ENCODE data around the gene CDR2L.
"Not testable (repeated sequence)": the region's sequence is repeated elsewhere in the genome, so short reads cannot be mapped to it uniquely, and the experiment has no call there.

CDR2L gene

GRCh38 chr17:75033346-75034235 is 46.2 kb downstream of the CDR2L start:
- H3K9ac ChIP-seq (ENCODE audit: low read depth, low read length): peak overlapping the region; percentile 96
- peak overlapping the region; percentile 63; the same call in 1 of the 2 replicates for H3K27ac ChIP-seq (ENCODE audit: low read depth, low read length)
- 1% methylated on average over 35 of the region's 36 CpGs for WGBS
- H3K4me1 ChIP-seq (ENCODE audit: insufficient read depth, low read length): no peaks in the 10 kb centered on the region; the same call in 1 of the 2 replicates
- H3K9me3 ChIP-seq (ENCODE audit: insufficient read depth, low read depth, low read length): peaks cover 13% of the 10 kb centered on the region
- peak overlapping the region; percentile 90 for H3K4me3 ChIP-seq (ENCODE audit: low read length)
- peaks cover 4% of the 10 kb centered on the region for H3K36me3 ChIP-seq (ENCODE audit: insufficient read depth, low read length)
- no peaks in the 10 kb centered on the region for H3K27me3 ChIP-seq (ENCODE audit: insufficient read depth, low read length)

- peak overlapping the region; percentile 96 for H3K9ac ChIP-seq (ENCODE audit: low read depth, low read length)
- H3K9me3 ChIP-seq (ENCODE audit: insufficient read depth, low read depth, low read length): peaks cover 12% of the 10 kb centered on the region
- peak overlapping the region; percentile 90 for H3K4me3 ChIP-seq (ENCODE audit: low read length)
- H3K27me3 ChIP-seq (ENCODE audit: insufficient read depth, low read length): no peaks in the 10 kb centered on the region
- H3K27ac ChIP-seq (ENCODE audit: low read depth, low read length): peak overlapping the region; percentile 92
- peaks cover 11% of the 10 kb centered on the region for H3K36me3 ChIP-seq (ENCODE audit: insufficient read depth, low read length)
- no peaks in the 10 kb centered on the region; the same call in 1 of the 2 replicates for H3K4me1 ChIP-seq (ENCODE audit: insufficient read depth, low read length)
- under 1% methylated on average over 43 of the region's 43 CpGs for WGBS
Observed at GRCh38 chr17:75034236-75034908, 46.9 kb downstream of the CDR2L start.

GRCh38 chr17:75036643-75037268 is 49.3 kb downstream of the CDR2L start:
- Histone ChIP-seq H3K9ac (ENCODE audit: low read depth, low read length) (no peak overlapping the region), H3K4me3 (ENCODE audit: low read length) (no peak overlapping the region), H3K36me3 (ENCODE audit: insufficient read depth, low read length) (peaks cover 35% of the 10 kb centered on the region), H3K9me3 (ENCODE audit: insufficient read depth, low read depth, low read length) (no peaks in the 10 kb centered on the region), H3K27me3 (ENCODE audit: insufficient read depth, low read length) (no peaks in the 10 kb centered on the region), H3K4me1 (ENCODE audit: insufficient read depth, low read length) (no peaks in the 10 kb centered on the region; the same call in 1 of the 2 replicates), H3K27ac (ENCODE audit: low read depth, low read length) (peak overlapping the region; percentile 28)
- WGBS: 89% methylated on average over 27 of the region's 27 CpGs

- peaks cover 42% of the 10 kb centered on the region for H3K36me3 ChIP-seq (ENCODE audit: insufficient read depth, low read length)
Observed at GRCh38 chr17:75039238-75039637, 51.8 kb downstream of the CDR2L start.

GRCh38 chr17:75041656-75042280 is 54.3 kb downstream of the CDR2L start:
- Histone ChIP-seq H3K9me3 (ENCODE audit: insufficient read depth, low read depth, low read length) (no peaks in the 10 kb centered on the region), H3K9ac (ENCODE audit: low read depth, low read length) (no peak overlapping the region), H3K27me3 (ENCODE audit: insufficient read depth, low read length) (no peaks in the 10 kb centered on the region), H3K36me3 (ENCODE audit: insufficient read depth, low read length) (peaks cover 42% of the 10 kb centered on the region), H3K4me1 (ENCODE audit: insufficient read depth, low read length) (peaks cover 18% of the 10 kb centered on the region), H3K4me3 (ENCODE audit: low read length) (no peak overlapping the region), H3K27ac (ENCODE audit: low read depth, low read length) (peak overlapping the region; percentile 73; the same call in 1 of the 2 replicates)
- 84% methylated on average over 12 of the region's 12 CpGs for WGBS

More at GRCh38 chr17:75039238-75039637, 51.8 kb downstream of the CDR2L start:
- 97% methylated on average over 5 of the region's 5 CpGs for WGBS
- no peak overlapping the region for H3K9ac ChIP-seq (ENCODE audit: low read depth, low read length)
- no peak overlapping the region for H3K27ac ChIP-seq (ENCODE audit: low read depth, low read length)
- no peaks in the 10 kb centered on the region for H3K27me3 ChIP-seq (ENCODE audit: insufficient read depth, low read length)
- H3K9me3 ChIP-seq (ENCODE audit: insufficient read depth, low read depth, low read length): no peaks in the 10 kb centered on the region
- H3K4me3 ChIP-seq (ENCODE audit: low read length): no peak overlapping the region
- H3K4me1 ChIP-seq (ENCODE audit: insufficient read depth, low read length): peaks cover 13% of the 10 kb centered on the region; the same call in 1 of the 2 replicates

- not testable (repeated sequence) for H3K27me3 ChIP-seq (ENCODE audit: insufficient read depth, low read length); H3K4me3 ChIP-seq (ENCODE audit: low read length); H3K9ac ChIP-seq (ENCODE audit: low read depth, low read length); H3K9me3 ChIP-seq (ENCODE audit: insufficient read depth, low read depth, low read length)
- H3K36me3 ChIP-seq (ENCODE audit: insufficient read depth, low read length): peaks cover 38% of the 10 kb centered on the region
- 0 out of 2 replicates have a peak overlapping the region, but pooled peaks have one; percentile 25 for H3K27ac ChIP-seq (ENCODE audit: low read depth, low read length)
- whole genome bisulfite sequencing: 87% methylated on average over 5 of the region's 5 CpGs
- H3K4me1 ChIP-seq (ENCODE audit: insufficient read depth, low read length): peaks cover 22% of the 10 kb centered on the region
Observed at GRCh38 chr17:75043789-75044188, 56.4 kb downstream of the CDR2L start.

- WGBS: 15% methylated on average over 5 of the region's 7 CpGs
- H3K4me1 ChIP-seq (ENCODE audit: insufficient read depth, low read length): peaks cover 22% of the 10 kb centered on the region
- H3K9me3 ChIP-seq (ENCODE audit: insufficient read depth, low read depth, low read length): no peaks in the 10 kb centered on the region
- H3K36me3 ChIP-seq (ENCODE audit: insufficient read depth, low read length): peaks cover 38% of the 10 kb centered on the region
- H3K27me3 ChIP-seq (ENCODE audit: insufficient read depth, low read length): no peaks in the 10 kb centered on the region
- H3K4me3 ChIP-seq (ENCODE audit: low read length): peak overlapping the region; percentile 31
- H3K27ac ChIP-seq (ENCODE audit: low read depth, low read length): peak overlapping the region; percentile 94
- H3K9ac ChIP-seq (ENCODE audit: low read depth, low read length): peak overlapping the region; percentile 11; the same call in 1 of the 2 replicates
Observed at GRCh38 chr17:75044716-75045115, 57.3 kb downstream of the CDR2L start.

- peak overlapping the region; percentile 97 for H3K27ac ChIP-seq (ENCODE audit: low read depth, low read length)
- 1% methylated on average over 25 of the region's 25 CpGs for WGBS
Observed at GRCh38 chr17:75045946-75046406, 58.5 kb downstream of the CDR2L start.

GRCh38 chr17:75046407-75047289 is 59.2 kb downstream of the CDR2L start, which contains the start of the genes ATP5PD and KCTD2:
Gene ATP5PD, minus strand, starts transcription at chr17:75046969. Its CDS starts 4,319 bp downstream, at chr17:75042650.
Gene KCTD2, plus strand, starts transcription at chr17:75047225. Its CDS starts 26 bp downstream, at chr17:75047251.
- peak within 1 kb of the TSS; percentile 97 for H3K4me3 ChIP-seq (ENCODE audit: low read length)
- under 1% methylated on average over 72 of the region's 72 CpGs for WGBS
- peak within 1 kb of the TSS; percentile 97 for H3K27ac ChIP-seq (ENCODE audit: low read depth, low read length)
- peaks cover 22% of the 10 kb centered on the region for H3K4me1 ChIP-seq (ENCODE audit: insufficient read depth, low read length)
- H3K36me3 ChIP-seq (ENCODE audit: insufficient read depth, low read length): peaks cover 34% of the 10 kb centered on the region
- peak within 1 kb of the TSS; percentile 87 for H3K9ac ChIP-seq (ENCODE audit: low read depth, low read length)
- H3K27me3 ChIP-seq (ENCODE audit: insufficient read depth, low read length): no peaks in the 10 kb centered on the region
- no peaks in the 10 kb centered on the region for H3K9me3 ChIP-seq (ENCODE audit: insufficient read depth, low read depth, low read length)

More at GRCh38 chr17:75045946-75046406, 58.5 kb downstream of the CDR2L start:
- Histone ChIP-seq H3K36me3 (ENCODE audit: insufficient read depth, low read length) (peaks cover 37% of the 10 kb centered on the region), H3K4me1 (ENCODE audit: insufficient read depth, low read length) (peaks cover 22% of the 10 kb centered on the region), H3K4me3 (ENCODE audit: low read length) (peak overlapping the region; percentile 97), H3K9ac (ENCODE audit: low read depth, low read length) (peak overlapping the region; percentile 87)
- H3K27me3 ChIP-seq (ENCODE audit: insufficient read depth, low read length); H3K9me3 ChIP-seq (ENCODE audit: insufficient read depth, low read depth, low read length): not testable (repeated sequence)

All from HUES64 (cell line).